IMR-90 (cell line): ENCODE data around the gene OR4S2. TPM values are rescaled to one million over a fixed set of nuclear protein-coding genes. Genes with fewer than 3 reads are reported as not detected.

Experiments used
- ATAC-seq: fragments of 200-7000 bp; cut with Tn5 transposase; 2 replicates; pipeline ENCODE4 v1.9.1; 2020; ENCODE audit warnings: low read depth, mild to moderate bottlenecking, moderate library complexity
- BruUV-seq: library from RNA; stranded (reverse); fragments of 400-500 nt; replicated peaks from 2 replicates; lab custom pipeline; 2021; lab: Mats Ljungman, UMichigan
- CTCF ChIA-PET: fragments of 300-600 bp; formaldehyde crosslinking; extraction: SDS; loops from one replicate; lab custom pipeline; 2021; ENCODE audit warnings: antibody characterized with exemption; lab: Yijun Ruan, JAX
- POLR2A ChIA-PET: fragments of 300-600 bp; sonication (Branson Sonifier 250); formaldehyde crosslinking; loops from one replicate; lab custom pipeline; 2022; ENCODE audit warnings: antibody characterized with exemption; ENCODE audit not compliant: unreplicated experiment; lab: Charles Lee
- DNase-seq: peaks from one replicate; pipeline ENCODE4 v3.0.0; 2013
- H2AFZ ChIP-seq: replicated peaks from 2 replicates; pipeline ENCODE3; 2013; ENCODE audit warnings: low read length, mild to moderate bottlenecking; ENCODE audit not compliant: poor library complexity
- H2AK5ac ChIP-seq: 2 replicates; pipeline ENCODE4 v1.6.1; 2013; ENCODE audit warnings: low read depth, low read length, inconsistent platforms
- H2AK9ac ChIP-seq: replicated peaks from 2 replicates; pipeline ENCODE3; 2013; ENCODE audit warnings: mild to moderate bottlenecking, low read depth, low read length, moderate library complexity; ENCODE audit not compliant: poor library complexity
- H2BK120ac ChIP-seq: 2 replicates; pipeline ENCODE4 v1.6.1; 2013; ENCODE audit warnings: low read depth, low read length, inconsistent platforms
- H2BK15ac ChIP-seq: 3 replicates; pipeline ENCODE4 v1.6.1; 2013; ENCODE audit warnings: low read depth, low read length, inconsistent platforms
- H2BK20ac ChIP-seq: 2 replicates; pipeline ENCODE4 v1.6.1; 2013; ENCODE audit warnings: low read depth, mild to moderate bottlenecking, inconsistent platforms, low read length, moderate library complexity
- H2BK5ac ChIP-seq: 2 replicates; pipeline ENCODE4 v1.6.1; 2013; ENCODE audit warnings: mild to moderate bottlenecking, low read depth, low read length, inconsistent platforms; ENCODE audit not compliant: poor library complexity, severe bottlenecking
- H3K14ac ChIP-seq: replicated peaks from 2 replicates; pipeline ENCODE4 v1.6.1; 2013; ENCODE audit warnings: low read depth, low read length, inconsistent platforms
- H3K18ac ChIP-seq: 2 replicates; pipeline ENCODE4 v1.6.1; 2013; ENCODE audit warnings: low read depth, low read length, control low read depth
- H3K23ac ChIP-seq: 2 replicates; pipeline ENCODE4 v1.6.1; 2013; ENCODE audit warnings: low read depth, low read length, inconsistent platforms
- H3K27ac ChIP-seq: 2 replicates; pipeline ENCODE4 v1.5.1; 2013; ENCODE audit warnings: mild to moderate bottlenecking, control low read depth, low read length; ENCODE audit not compliant: insufficient read depth
- H3K27me3 ChIP-seq: 2 replicates; pipeline ENCODE4 v1.6.1; 2013; ENCODE audit warnings: low read length; ENCODE audit not compliant: control insufficient read depth, insufficient read depth
- H3K36me3 ChIP-seq: 2 replicates; pipeline ENCODE4 v1.6.1; 2013; ENCODE audit warnings: low read length, mixed read lengths; ENCODE audit not compliant: control insufficient read depth, insufficient read depth
- H3K4ac ChIP-seq: 2 replicates; pipeline ENCODE4 v1.6.1; 2013; ENCODE audit warnings: low read depth, low read length, inconsistent platforms
- H3K4me1 ChIP-seq: 2 replicates; pipeline ENCODE4 v1.6.1; 2013; ENCODE audit warnings: low read length, mixed read lengths; ENCODE audit not compliant: control insufficient read depth, insufficient read depth
- H3K4me2 ChIP-seq: 2 replicates; pipeline ENCODE4 v1.6.1; 2013; ENCODE audit warnings: low read depth, mild to moderate bottlenecking, control low read depth, low read length, moderate library complexity
- H3K4me3 ChIP-seq: 2 replicates; pipeline ENCODE4 v1.5.1; 2013; ENCODE audit warnings: low read depth, mild to moderate bottlenecking, control low read depth, low read length, moderate library complexity; ENCODE audit not compliant: insufficient read depth
- H3K56ac ChIP-seq: 2 replicates; pipeline ENCODE4 v1.6.1; 2013; ENCODE audit warnings: low read length, inconsistent platforms; ENCODE audit not compliant: insufficient read depth; ENCODE audit errors: extremely low read depth
- H3K79me1 ChIP-seq, 2 experiments: 2 replicates each; pipeline ENCODE4 v1.6.1; 2013; ENCODE audit warnings: low read length in 2 of 2, inconsistent platforms in 1 of 2, low read depth in 1 of 2
- H3K9ac ChIP-seq: 2 replicates; pipeline ENCODE4 v1.6.1; 2013; ENCODE audit warnings: low read depth, low read length, control low read depth
- H3K9me1 ChIP-seq: 2 replicates; pipeline ENCODE4 v1.6.1; 2013; ENCODE audit warnings: low read length, inconsistent platforms; ENCODE audit not compliant: insufficient read depth
- H3K9me3 ChIP-seq: 2 replicates; pipeline ENCODE4 v1.6.1; 2013; ENCODE audit warnings: low read length; ENCODE audit not compliant: control insufficient read depth, insufficient read depth
- H4K20me1 ChIP-seq: 2 replicates; pipeline ENCODE4 v1.6.1; 2013; ENCODE audit warnings: low read length, inconsistent platforms; ENCODE audit not compliant: insufficient read depth
- H4K5ac ChIP-seq: 2 replicates; pipeline ENCODE4 v1.6.1; 2013; ENCODE audit warnings: mild to moderate bottlenecking, low read depth, low read length, control low read depth
- H4K8ac ChIP-seq, 2 experiments: 2 replicates each; pipeline ENCODE4 v1.6.1; 2013; ENCODE audit warnings: low read depth in 2 of 2, low read length in 2 of 2, control low read depth in 1 of 2, inconsistent platforms in 1 of 2
- H4K91ac ChIP-seq: 2 replicates; pipeline ENCODE4 v1.6.1; 2013; ENCODE audit warnings: low read depth, low read length, inconsistent platforms; ENCODE audit not compliant: insufficient read depth
- BHLHE40 ChIP-seq: fragments of 150-350 bp; IDR thresholded peaks from 2 replicates; pipeline ENCODE4 v1.6.1; 2016; ENCODE audit warnings: mild to moderate bottlenecking, low read depth, low read length
- CHD1 ChIP-seq: IDR thresholded peaks from 2 replicates; pipeline ENCODE4 v1.6.1; 2012; ENCODE audit warnings: low read depth, low read length, improper control_type of control experiment
- MAZ ChIP-seq: IDR thresholded peaks from 2 replicates; pipeline ENCODE4 v1.6.1; 2012; ENCODE audit warnings: low read depth, mild to moderate bottlenecking, low read length, improper control_type of control experiment, moderate library complexity, borderline replicate concordance
- MXI1 ChIP-seq: IDR thresholded peaks from 2 replicates; pipeline ENCODE4 v1.6.1; 2012; ENCODE audit warnings: low read depth, mild to moderate bottlenecking, low read length, moderate library complexity, borderline replicate concordance
- dilution Hi-C: fragments of 300-500 bp; cut with HindIII; formaldehyde crosslinking; loops from one replicate; pipeline ENCODE4 v1.14.3; 2018; ENCODE audit warnings: low sequenced_read_pairs; ENCODE audit not compliant: unreplicated experiment
- in situ Hi-C: fragments of 300-500 bp; cut with MboI; formaldehyde crosslinking; loops from 3 replicates; pipeline ENCODE4 v1.14.3; 2019; ENCODE audit warnings: low sequenced_read_pairs, inconsistent platforms, mixed read lengths
- intact Hi-C: fragments of 100-400 bp; cut with micrococcal nuclease; formaldehyde crosslinking; loops from 2 replicates; pipeline ENCODE4 v1.10.0; 2022
- polyA plus RNA-seq, 3 experiments: library from polyadenylated mRNA; depleted of rRNA; stranded (reverse); fragments of >200 nt; gene quantifications; 2 replicates each; pipeline ENCODE4 v1.2.3, GENCODE V29; 2012; ENCODE audit warnings: low replicate concordance in 1 of 3
- total RNA-seq: library from RNA; depleted of rRNA; stranded (reverse); fragments of >200 nt; gene quantifications from 2 replicates; pipeline ENCODE4 v1.2.3, GENCODE V29; 2012
- TF ChIP-seq, protein P1 (sequence below): fragments of 150-350 bp; IDR thresholded peaks from 2 replicates; pipeline ENCODE4 v1.6.1; 2016; ENCODE audit warnings: low read depth, mild to moderate bottlenecking, low read length, moderate library complexity, borderline replicate concordance
- TF ChIP-seq, protein P2 (sequence below): conservative IDR thresholded peaks from 2 replicates; pipeline ENCODE4 v1.5.1; 2012; ENCODE audit warnings: mild to moderate bottlenecking, low read depth, low read length, improper control_type of control experiment

OR4S2 gene
- total and polyA plus RNA-seq, 2 of the 4 experiments (the other 2 are of a cell fraction) = not detected

- in situ Hi-C loops = no loop called here
Observed at GRCh38 chr11:55655096-55655495, 7.0 kb downstream of the OR4S2 start.

More at GRCh38 chr11:55655096-55655495, 7.0 kb downstream of the OR4S2 start:
- dilution Hi-C loops = no loop called here
- DNase-seq (no peak), ATAC-seq (no peak)
- Histone ChIP-seq H3K36me3 (no peaks in the 10 kb centered on the region), H3K23ac (no peak overlapping the region), H3K4me3 (no peak overlapping the region), H2BK120ac (no peak overlapping the region), H2BK20ac (no peak overlapping the region), H3K4me1 (no peaks in the 10 kb centered on the region), H2AK5ac (no peak overlapping the region), H3K56ac (no peak overlapping the region), H3K4me2 (no peak overlapping the region), H4K91ac (no peak overlapping the region), H3K4ac (no peak overlapping the region), H4K20me1 (no peaks in the 10 kb centered on the region), H2AFZ (no peak overlapping the region), H3K79me1 (no peaks in the 10 kb centered on the region), H2BK15ac (no peak overlapping the region), H2AK9ac (no peak overlapping the region), H4K8ac (no peak overlapping the region), H3K27ac (no peak overlapping the region), H3K14ac (no peak overlapping the region), H3K9me3 (peaks cover 4% of the 10 kb centered on the region), H3K18ac (no peak overlapping the region), H3K27me3 (no peaks in the 10 kb centered on the region), H2BK5ac (no peak overlapping the region), H3K9me1 (no peaks in the 10 kb centered on the region), H3K9ac (no peak overlapping the region), H4K5ac (no peak overlapping the region)
- ChIA-PET CTCF (no interaction called here), POLR2A (no interaction called here)
- BruUV-seq = no TSS peak
- TF ChIP-seq, protein P1, sequence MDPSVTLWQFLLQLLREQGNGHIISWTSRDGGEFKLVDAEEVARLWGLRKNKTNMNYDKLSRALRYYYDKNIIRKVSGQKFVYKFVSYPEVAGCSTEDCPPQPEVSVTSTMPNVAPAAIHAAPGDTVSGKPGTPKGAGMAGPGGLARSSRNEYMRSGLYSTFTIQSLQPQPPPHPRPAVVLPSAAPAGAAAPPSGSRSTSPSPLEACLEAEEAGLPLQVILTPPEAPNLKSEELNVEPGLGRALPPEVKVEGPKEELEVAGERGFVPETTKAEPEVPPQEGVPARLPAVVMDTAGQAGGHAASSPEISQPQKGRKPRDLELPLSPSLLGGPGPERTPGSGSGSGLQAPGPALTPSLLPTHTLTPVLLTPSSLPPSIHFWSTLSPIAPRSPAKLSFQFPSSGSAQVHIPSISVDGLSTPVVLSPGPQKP = no peak
- no peak for TF ChIP-seq BHLHE40
- TF ChIP-seq, protein P2, sequence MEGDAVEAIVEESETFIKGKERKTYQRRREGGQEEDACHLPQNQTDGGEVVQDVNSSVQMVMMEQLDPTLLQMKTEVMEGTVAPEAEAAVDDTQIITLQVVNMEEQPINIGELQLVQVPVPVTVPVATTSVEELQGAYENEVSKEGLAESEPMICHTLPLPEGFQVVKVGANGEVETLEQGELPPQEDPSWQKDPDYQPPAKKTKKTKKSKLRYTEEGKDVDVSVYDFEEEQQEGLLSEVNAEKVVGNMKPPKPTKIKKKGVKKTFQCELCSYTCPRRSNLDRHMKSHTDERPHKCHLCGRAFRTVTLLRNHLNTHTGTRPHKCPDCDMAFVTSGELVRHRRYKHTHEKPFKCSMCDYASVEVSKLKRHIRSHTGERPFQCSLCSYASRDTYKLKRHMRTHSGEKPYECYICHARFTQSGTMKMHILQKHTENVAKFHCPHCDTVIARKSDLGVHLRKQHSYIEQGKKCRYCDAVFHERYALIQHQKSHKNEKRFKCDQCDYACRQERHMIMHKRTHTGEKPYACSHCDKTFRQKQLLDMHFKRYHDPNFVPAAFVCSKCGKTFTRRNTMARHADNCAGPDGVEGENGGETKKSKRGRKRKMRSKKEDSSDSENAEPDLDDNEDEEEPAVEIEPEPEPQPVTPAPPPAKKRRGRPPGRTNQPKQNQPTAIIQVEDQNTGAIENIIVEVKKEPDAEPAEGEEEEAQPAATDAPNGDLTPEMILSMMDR = no peak
- no peak for TF ChIP-seq MXI1
- TF ChIP-seq MAZ = no peak
- TF ChIP-seq CHD1 = no peak
- intact Hi-C loops = no loop called here
